IPS-11a (cell line): ENCODE data around the gene HOMER1.
"Not testable (repeated sequence)": the region's sequence is repeated elsewhere in the genome, so short reads cannot be mapped to it uniquely, and the experiment has no call there.

ENCODE experiments used
- H3K4me3 ChIP-seq: one replicate; pipeline ENCODE4 v1.5.1; 2013; ENCODE audit warnings: low read depth, low read length, control low read depth

Gene HOMER1

GRCh38 chr5:79517601-79518000 lies 3.7 kb upstream of the HOMER1 start:
- no peak overlapping the region for H3K4me3 ChIP-seq

GRCh38 chr5:79516986-79517385 lies 3.1 kb upstream of the HOMER1 start:
- no peak overlapping the region for H3K4me3 ChIP-seq

- not testable (repeated sequence) for H3K4me3 ChIP-seq
Measured at GRCh38 chr5:79516331-79516730, 2.4 kb upstream of the HOMER1 start.

GRCh38 chr5:79514391-79515105 lies 614 bp upstream of the HOMER1 start:
- H3K4me3 ChIP-seq: peak overlapping the region; percentile 83

GRCh38 chr5:79513308-79513703 lies 628 bp downstream of the HOMER1 start:
- H3K4me3 ChIP-seq: peak overlapping the region; percentile 83

- peak overlapping the region; percentile 83 for H3K4me3 ChIP-seq
Measured at GRCh38 chr5:79512471-79513307, 1.2 kb downstream of the HOMER1 start.

- H3K4me3 ChIP-seq: peak overlapping the region; percentile 83
Measured at GRCh38 chr5:79512049-79512448, 1.9 kb downstream of the HOMER1 start.

- H3K4me3 ChIP-seq: no peak overlapping the region
Measured at GRCh38 chr5:79510638-79511037, 3.3 kb downstream of the HOMER1 start.

GRCh38 chr5:79509244-79509885 lies 4.6 kb downstream of the HOMER1 start:
- no peak overlapping the region for H3K4me3 ChIP-seq

GRCh38 chr5:79508794-79509193 lies 5.1 kb downstream of the HOMER1 start:
- no peak overlapping the region for H3K4me3 ChIP-seq

- no peak overlapping the region for H3K4me3 ChIP-seq
Measured at GRCh38 chr5:79508354-79508753, 5.6 kb downstream of the HOMER1 start.

GRCh38 chr5:79507251-79508205 lies 6.4 kb downstream of the HOMER1 start:
- H3K4me3 ChIP-seq: no peak overlapping the region

- H3K4me3 ChIP-seq: no peak overlapping the region
Measured at GRCh38 chr5:79505138-79505537, 8.8 kb downstream of the HOMER1 start.

- no peak overlapping the region for H3K4me3 ChIP-seq
Measured at GRCh38 chr5:79503794-79504495, 10.0 kb downstream of the HOMER1 start.

- H3K4me3 ChIP-seq: no peak overlapping the region
Measured at GRCh38 chr5:79499640-79500273, 14.2 kb downstream of the HOMER1 start.

GRCh38 chr5:79495311-79495710 lies 18.6 kb downstream of the HOMER1 start:
- H3K4me3 ChIP-seq: no peak overlapping the region

- H3K4me3 ChIP-seq: no peak overlapping the region
Measured at GRCh38 chr5:79493596-79494345, 20.2 kb downstream of the HOMER1 start.

- H3K4me3 ChIP-seq: no peak overlapping the region
Measured at GRCh38 chr5:79491690-79492317, 22.1 kb downstream of the HOMER1 start.
